Liver (tissue), 9 donors: ENCODE results near the gene MMP14. TPM values are rescaled to one million over a fixed set of nuclear protein-coding genes. Genes with fewer than 3 reads are reported as not detected.

ENCODE experiments used
- DNase-seq: peaks from one replicate; pipeline ENCODE4 v3.0.0-alpha.2; 2017; ENCODE audit warnings: low spot score
- H3K27ac ChIP-seq, 2 donors: one replicate each; pipeline ENCODE4 v1.7.0; 2013; ENCODE audit warnings: inconsistent platforms in 2 of 2, low read length in 2 of 2, control low read depth in 1 of 2, low read depth in 1 of 2, mild to moderate bottlenecking in 1 of 2
- H3K27me3 ChIP-seq, 4 donors: one replicate each; pipeline versions ENCODE4 v1.6.1 to v1.7.0; 2013; ENCODE audit warnings: low read length in 3 of 4, inconsistent platforms in 1 of 4, mild to moderate bottlenecking in 1 of 4, moderate library complexity in 1 of 4; ENCODE audit not compliant: control insufficient read depth in 4 of 4, insufficient read depth in 4 of 4
- H3K36me3 ChIP-seq, 4 donors: one replicate each; pipeline versions ENCODE4 v1.6.1 to v1.7.0; 2013; ENCODE audit warnings: low read length in 3 of 4, mild to moderate bottlenecking in 3 of 4, low read depth in 1 of 4, moderate library complexity in 1 of 4; ENCODE audit not compliant: control insufficient read depth in 4 of 4, insufficient read depth in 3 of 4
- H3K4me1 ChIP-seq, 4 donors: one replicate each; pipeline versions ENCODE4 v1.6.1 to v1.7.0; 2013; ENCODE audit warnings: low read length in 3 of 4, mild to moderate bottlenecking in 3 of 4, moderate library complexity in 1 of 4; ENCODE audit not compliant: control insufficient read depth in 4 of 4, insufficient read depth in 4 of 4
- H3K4me3 ChIP-seq, 3 donors: one replicate each; pipeline versions ENCODE4 v1.6.1 to v1.7.0; 2013; ENCODE audit warnings: low read length in 3 of 3, control low read depth in 1 of 3, low read depth in 1 of 3, mild to moderate bottlenecking in 1 of 3
- H3K9ac ChIP-seq, 2 donors: one replicate each; pipeline ENCODE4 v1.7.0; 2013; ENCODE audit warnings: low read length in 2 of 2, mild to moderate bottlenecking in 2 of 2, moderate library complexity in 2 of 2, control low read depth in 1 of 2, low read depth in 1 of 2
- H3K9me3 ChIP-seq, 4 donors: one replicate each; pipeline versions ENCODE4 v1.6.1 to v1.7.0; 2013; ENCODE audit warnings: low read length in 3 of 4; ENCODE audit not compliant: control insufficient read depth in 4 of 4
- EGR1 ChIP-seq, 2 donors: IDR thresholded peaks; 2 replicates each; pipeline ENCODE4 v1.6.1; 2016 to 2018; ENCODE audit warnings: antibody characterized with exemption in 2 of 2, low read depth in 2 of 2
- FOXA1 ChIP-seq: IDR thresholded peaks from 2 replicates; pipeline ENCODE4 v1.6.1; 2016; ENCODE audit warnings: antibody characterized with exemption
- FOXA2 ChIP-seq: IDR thresholded peaks from 2 replicates; pipeline ENCODE4 v1.6.1; 2016; ENCODE audit warnings: antibody characterized with exemption
- GABPA ChIP-seq, 2 donors: IDR thresholded peaks in 1 of 2; conservative IDR thresholded peaks in 1 of 2; 2 replicates each; pipeline ENCODE4 v1.6.1; 2016; ENCODE audit warnings: antibody characterized with exemption in 2 of 2, mild to moderate bottlenecking in 1 of 2, moderate library complexity in 1 of 2
- HNF4A ChIP-seq, 2 donors: conservative IDR thresholded peaks; 2 replicates each; pipeline ENCODE4 v1.6.1; 2016; ENCODE audit warnings: antibody characterized with exemption in 2 of 2, mild to moderate bottlenecking in 2 of 2
- HNF4G ChIP-seq: IDR thresholded peaks from 2 replicates; pipeline ENCODE4 v1.6.1; 2016; ENCODE audit warnings: antibody characterized with exemption
- JUND ChIP-seq, 2 donors: IDR thresholded peaks; 2 replicates each; pipeline ENCODE4 v1.6.1; 2016; ENCODE audit warnings: antibody characterized with exemption in 2 of 2
- NR2F2 ChIP-seq: IDR thresholded peaks from 2 replicates; pipeline ENCODE4 v1.6.1; 2016; ENCODE audit warnings: antibody characterized with exemption
- RAD21 ChIP-seq, 2 donors: IDR thresholded peaks; 2 replicates each; pipeline ENCODE4 v1.6.1; 2016; ENCODE audit warnings: antibody characterized with exemption in 2 of 2, mild to moderate bottlenecking in 2 of 2
- RXRA ChIP-seq, 2 donors: IDR thresholded peaks; 2 replicates each; pipeline ENCODE4 v1.6.1; 2017 to 2018; ENCODE audit warnings: antibody characterized with exemption in 2 of 2, mild to moderate bottlenecking in 1 of 2
- SP1 ChIP-seq: IDR thresholded peaks from 2 replicates; pipeline ENCODE4 v1.6.1; 2018; ENCODE audit warnings: antibody characterized with exemption, mild to moderate bottlenecking
- TAF1 ChIP-seq: conservative IDR thresholded peaks from 2 replicates; pipeline ENCODE4 v1.6.1; 2016; ENCODE audit warnings: antibody characterized with exemption, mild to moderate bottlenecking
- YY1 ChIP-seq: IDR thresholded peaks from 2 replicates; pipeline ENCODE4 v1.6.1; 2016; ENCODE audit warnings: antibody characterized with exemption, mild to moderate bottlenecking
- WGBS: extraction: QIAGEN DNeasy Blood & Tissue Kit; methylation state at CpG from one replicate; pipeline ENCODE4 v1.1.7; 2013; 5-methylcytosine and 5-hydroxymethylcytosine counted together
- polyA plus RNA-seq, 2 donors: library from polyadenylated mRNA; stranded (reverse) in 1 of 2; unstranded in 1 of 2; fragments of 200-250 nt in 1 of 2; fragments of >200 nt in 1 of 2; fragmentation: Nextera tagmentation in 1 of 2; extraction: Ambion mirVana in 1 of 2; gene quantifications; one replicate each; pipeline versions ENCODE4 v1.2.1 to v1.2.3, GENCODE V29; 2013 to 2015
- total RNA-seq, 2 donors: library from RNA; depleted of rRNA; stranded (reverse); fragments of >200 nt; gene quantifications; one replicate each; pipeline ENCODE4 v1.2.3, GENCODE V29; 2014
- TF ChIP-seq, protein P1 (sequence below): IDR thresholded peaks from 2 replicates; pipeline ENCODE4 v1.6.1; 2016; ENCODE audit warnings: antibody characterized with exemption
- TF ChIP-seq, protein P2 (sequence below): IDR thresholded peaks from 2 replicates; pipeline ENCODE4 v1.6.1; 2016; ENCODE audit warnings: antibody characterized with exemption, mild to moderate bottlenecking
- TF ChIP-seq, protein P3 (sequence below): IDR thresholded peaks from 2 replicates; pipeline ENCODE4 v1.6.1; 2016; ENCODE audit warnings: antibody characterized with exemption
- TF ChIP-seq, protein P4 (sequence below): IDR thresholded peaks from 2 replicates; pipeline ENCODE4 v1.6.1; 2016; ENCODE audit warnings: antibody characterized with exemption
- donor health status: healthy.
- donor health status: healthy.
- donor health status: healthy.
- donor health status: healthy.
- donor health status: healthy.

The MMP14 gene
- total and polyA plus RNA-seq, 4 donors: 0.86 to 10.6 (median 8.0) TPM

DNA sequence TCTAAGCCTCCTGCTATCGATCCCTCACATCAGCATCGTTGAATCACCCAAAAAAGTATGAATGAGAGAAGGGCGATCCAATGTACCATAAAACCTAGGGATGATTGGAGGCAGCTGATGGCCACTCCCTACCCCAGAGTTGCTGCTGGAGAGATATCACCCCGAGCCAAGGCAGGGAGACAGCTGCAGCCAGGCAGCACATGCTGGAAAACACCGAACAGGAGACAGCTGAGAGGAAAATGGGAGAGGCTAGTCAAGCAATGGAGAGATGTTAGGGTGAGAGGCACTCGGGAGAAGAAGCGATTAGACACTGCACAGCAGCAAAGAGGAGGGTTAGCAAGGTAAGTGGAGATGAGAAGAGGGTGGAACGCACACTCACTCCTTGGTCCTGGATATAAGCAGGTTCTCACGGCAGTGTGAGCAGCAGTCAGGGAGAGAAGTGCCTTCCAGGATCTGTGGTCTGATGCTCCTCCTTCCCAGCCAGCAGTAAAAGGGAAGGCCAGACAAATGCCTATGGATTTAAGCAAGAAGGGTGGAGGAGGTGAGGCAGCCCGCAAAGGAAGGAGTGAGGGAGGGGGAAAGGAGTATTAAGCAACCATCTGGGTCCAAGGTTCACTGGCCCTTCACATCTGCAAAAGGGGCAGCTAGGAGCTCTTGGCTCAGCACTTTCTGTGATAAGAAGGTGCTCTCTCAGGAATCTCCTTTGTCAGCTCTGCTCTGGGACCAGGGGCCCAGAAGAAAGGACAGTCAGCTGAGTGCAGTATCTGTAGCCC, 21.3 kb upstream of the MMP14 start, which contains the start of gene SLC7A7:
SLC7A7 (minus strand) TSS at position 495 of the 773 bp plus-strand sequence. CDS start 2,037 bp downstream, outside the sequence.
- Histone ChIP-seq H3K9me3 (no peaks in the 10 kb centered on the region), H3K36me3 (no peaks in the 10 kb centered on the region), H3K27ac (peak within 1 kb of the TSS in 1 of 2 donors; percentile 39), H3K27me3 (no peaks in the 10 kb centered on the region), H3K4me3 (peak within 1 kb of the TSS in 1 of 3 donors; percentile 27), H3K9ac (peak within 1 kb of the TSS in 1 of 2 donors; percentile 31), H3K4me1 (peaks cover 0 to 7% (median 3%) of the 10 kb centered on the region in 4 donors)
- TF ChIP-seq FOXA2: no peak
- TF ChIP-seq NR2F2: no peak
- TF ChIP-seq, protein P1, sequence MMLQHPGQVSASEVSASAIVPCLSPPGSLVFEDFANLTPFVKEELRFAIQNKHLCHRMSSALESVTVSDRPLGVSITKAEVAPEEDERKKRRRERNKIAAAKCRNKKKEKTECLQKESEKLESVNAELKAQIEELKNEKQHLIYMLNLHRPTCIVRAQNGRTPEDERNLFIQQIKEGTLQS: no peak
- TF ChIP-seq HNF4A (conservative IDR thresholded peaks at IDR 0.05): peak in 1 of 2 donors; percentile 24
- no peak for DNase-seq
- WGBS: 44% methylated on average over 10 of the region's 10 CpGs

DNA sequence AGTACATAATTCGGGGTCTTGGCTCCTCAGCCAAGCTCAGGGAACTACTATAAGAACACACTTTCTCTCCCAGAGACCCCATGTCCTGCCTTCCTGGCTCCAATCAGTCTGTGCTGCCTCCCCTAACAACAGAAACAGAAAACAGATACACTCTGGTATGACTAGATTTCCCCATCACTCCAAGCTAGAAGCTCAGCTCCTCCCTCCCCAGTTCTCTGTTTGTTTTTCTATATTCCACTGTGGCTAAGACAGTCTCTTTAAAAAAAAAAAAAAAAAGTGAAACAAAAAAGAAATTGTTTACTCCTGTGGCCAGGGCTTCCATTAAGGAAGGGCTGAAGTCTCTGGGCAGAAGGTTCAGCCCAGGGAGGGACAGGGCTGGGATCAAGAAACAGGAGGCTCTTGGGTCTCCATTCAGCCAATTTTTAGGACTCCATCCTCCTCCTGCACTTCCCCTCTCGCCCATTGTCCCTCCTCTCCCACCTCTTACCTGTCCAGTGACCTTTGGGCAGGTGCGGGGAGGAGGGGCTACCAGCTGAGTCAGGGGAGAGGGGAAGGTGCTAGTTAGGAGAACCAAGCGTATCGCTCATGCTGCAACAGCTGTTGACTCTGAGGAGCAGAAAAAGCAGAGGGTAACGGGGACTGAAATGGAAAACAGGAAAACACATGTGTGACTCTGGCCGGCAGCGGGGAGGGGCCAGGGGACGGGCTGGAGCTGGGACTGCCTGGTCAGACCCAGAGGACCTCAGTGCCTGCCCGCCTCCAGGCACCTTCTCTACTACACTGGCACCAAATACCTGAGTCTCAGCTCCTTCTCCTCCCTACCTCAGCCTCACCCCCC, 17.0 kb upstream of the MMP14 start:
- no peak for DNase-seq
- TF ChIP-seq JUND (IDR thresholded peaks at IDR 0.05) (no peak), SP1 (peak; percentile 14), GABPA (IDR thresholded peaks at IDR 0.05 in 1 of 2, conservative IDR thresholded peaks at IDR 0.05 in 1 of 2) (no peak)
- H3K4me1 ChIP-seq: peaks cover 0 to 20% (median 9%) of the 10 kb centered on the region in 4 donors
- WGBS: 20% methylated on average over 10 of the region's 10 CpGs
- H3K27me3 ChIP-seq: no peaks in the 10 kb centered on the region
- no peaks in the 10 kb centered on the region for H3K36me3 ChIP-seq
- H3K9me3 ChIP-seq: no peaks in the 10 kb centered on the region
- H3K9ac ChIP-seq: peak overlapping the region; percentile 33 to 37
- H3K27ac ChIP-seq: peak overlapping the region; percentile 67 to 80
- H3K4me3 ChIP-seq: peak overlapping the region in 2 of 3 donors; percentile 14 to 24

DNA sequence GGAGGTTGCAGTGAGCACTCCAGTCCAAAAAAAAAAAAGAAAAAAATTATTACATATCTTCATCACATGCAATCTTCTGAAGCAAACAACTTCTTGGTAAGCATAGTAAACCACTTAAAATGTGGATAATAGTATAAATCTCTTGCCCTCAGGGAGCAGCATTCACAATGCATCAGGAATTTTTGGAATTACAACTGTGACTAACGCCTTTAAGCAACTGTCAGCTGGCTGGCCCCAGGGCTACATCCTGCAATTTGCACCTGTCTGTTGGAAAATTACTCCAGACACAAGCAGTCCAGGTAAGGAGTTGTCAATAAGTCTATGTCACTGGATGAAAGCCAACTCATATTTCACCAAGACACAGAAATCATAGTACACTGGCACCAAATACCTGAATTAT, 15.7 kb upstream of the MMP14 start:
- no peaks in the 10 kb centered on the region for H3K27me3 ChIP-seq
- TF ChIP-seq, protein P2, sequence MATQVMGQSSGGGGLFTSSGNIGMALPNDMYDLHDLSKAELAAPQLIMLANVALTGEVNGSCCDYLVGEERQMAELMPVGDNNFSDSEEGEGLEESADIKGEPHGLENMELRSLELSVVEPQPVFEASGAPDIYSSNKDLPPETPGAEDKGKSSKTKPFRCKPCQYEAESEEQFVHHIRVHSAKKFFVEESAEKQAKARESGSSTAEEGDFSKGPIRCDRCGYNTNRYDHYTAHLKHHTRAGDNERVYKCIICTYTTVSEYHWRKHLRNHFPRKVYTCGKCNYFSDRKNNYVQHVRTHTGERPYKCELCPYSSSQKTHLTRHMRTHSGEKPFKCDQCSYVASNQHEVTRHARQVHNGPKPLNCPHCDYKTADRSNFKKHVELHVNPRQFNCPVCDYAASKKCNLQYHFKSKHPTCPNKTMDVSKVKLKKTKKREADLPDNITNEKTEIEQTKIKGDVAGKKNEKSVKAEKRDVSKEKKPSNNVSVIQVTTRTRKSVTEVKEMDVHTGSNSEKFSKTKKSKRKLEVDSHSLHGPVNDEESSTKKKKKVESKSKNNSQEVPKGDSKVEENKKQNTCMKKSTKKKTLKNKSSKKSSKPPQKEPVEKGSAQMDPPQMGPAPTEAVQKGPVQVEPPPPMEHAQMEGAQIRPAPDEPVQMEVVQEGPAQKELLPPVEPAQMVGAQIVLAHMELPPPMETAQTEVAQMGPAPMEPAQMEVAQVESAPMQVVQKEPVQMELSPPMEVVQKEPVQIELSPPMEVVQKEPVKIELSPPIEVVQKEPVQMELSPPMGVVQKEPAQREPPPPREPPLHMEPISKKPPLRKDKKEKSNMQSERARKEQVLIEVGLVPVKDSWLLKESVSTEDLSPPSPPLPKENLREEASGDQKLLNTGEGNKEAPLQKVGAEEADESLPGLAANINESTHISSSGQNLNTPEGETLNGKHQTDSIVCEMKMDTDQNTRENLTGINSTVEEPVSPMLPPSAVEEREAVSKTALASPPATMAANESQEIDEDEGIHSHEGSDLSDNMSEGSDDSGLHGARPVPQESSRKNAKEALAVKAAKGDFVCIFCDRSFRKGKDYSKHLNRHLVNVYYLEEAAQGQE: no peak
- TF ChIP-seq RAD21 (IDR thresholded peaks at IDR 0.05): no peak
- TF ChIP-seq EGR1 (IDR thresholded peaks at IDR 0.05; ENCODE audit: low read depth in 2 of 2): no peak
- TF ChIP-seq, protein P1: no peak
- no peak for TF ChIP-seq JUND (IDR thresholded peaks at IDR 0.05)
- no peak for TF ChIP-seq HNF4G
- TF ChIP-seq SP1: no peak
- TF ChIP-seq NR2F2: no peak
- no peak for TF ChIP-seq YY1
- TF ChIP-seq RXRA (IDR thresholded peaks at IDR 0.05): no peak
- no peak for TF ChIP-seq TAF1
- no peak for TF ChIP-seq FOXA2
- TF ChIP-seq, protein P3, sequence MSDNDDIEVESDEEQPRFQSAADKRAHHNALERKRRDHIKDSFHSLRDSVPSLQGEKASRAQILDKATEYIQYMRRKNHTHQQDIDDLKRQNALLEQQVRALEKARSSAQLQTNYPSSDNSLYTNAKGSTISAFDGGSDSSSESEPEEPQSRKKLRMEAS: no peak
- TF ChIP-seq, protein P4, sequence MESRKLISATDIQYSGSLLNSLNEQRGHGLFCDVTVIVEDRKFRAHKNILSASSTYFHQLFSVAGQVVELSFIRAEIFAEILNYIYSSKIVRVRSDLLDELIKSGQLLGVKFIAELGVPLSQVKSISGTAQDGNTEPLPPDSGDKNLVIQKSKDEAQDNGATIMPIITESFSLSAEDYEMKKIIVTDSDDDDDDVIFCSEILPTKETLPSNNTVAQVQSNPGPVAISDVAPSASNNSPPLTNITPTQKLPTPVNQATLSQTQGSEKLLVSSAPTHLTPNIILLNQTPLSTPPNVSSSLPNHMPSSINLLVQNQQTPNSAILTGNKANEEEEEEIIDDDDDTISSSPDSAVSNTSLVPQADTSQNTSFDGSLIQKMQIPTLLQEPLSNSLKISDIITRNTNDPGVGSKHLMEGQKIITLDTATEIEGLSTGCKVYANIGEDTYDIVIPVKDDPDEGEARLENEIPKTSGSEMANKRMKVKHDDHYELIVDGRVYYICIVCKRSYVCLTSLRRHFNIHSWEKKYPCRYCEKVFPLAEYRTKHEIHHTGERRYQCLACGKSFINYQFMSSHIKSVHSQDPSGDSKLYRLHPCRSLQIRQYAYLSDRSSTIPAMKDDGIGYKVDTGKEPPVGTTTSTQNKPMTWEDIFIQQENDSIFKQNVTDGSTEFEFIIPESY: no peak
- TF ChIP-seq FOXA1: no peak

More for the DNA sequence above, 15.7 kb upstream of the MMP14 start:
- 79% methylated on average over 1 of the region's 1 CpG for WGBS
- Histone ChIP-seq H3K9me3 (no peaks in the 10 kb centered on the region), H3K4me1 (peaks cover 0 to 20% (median 9%) of the 10 kb centered on the region in 4 donors), H3K4me3 (no peak overlapping the region), H3K36me3 (no peaks in the 10 kb centered on the region), H3K9ac (no peak overlapping the region), H3K27ac (no peak overlapping the region)
- no peak for DNase-seq
